Hepatocyte (in vitro differentiated cells): ENCODE results near the gene CGB1.

Source experiments
- EZH2 ChIP-seq: fragments of 200-600 bp; sonication (generic); IDR thresholded peaks from 2 replicates; pipeline ENCODE4 v1.6.1; 2016; ENCODE audit warnings: antibody characterized with exemption, mild to moderate bottlenecking, borderline replicate concordance
- TF ChIP-seq, protein P1 (sequence below): fragments of 200-600 bp; sonication (generic); IDR thresholded peaks from 2 replicates; pipeline ENCODE4 v1.5.1; 2016; ENCODE audit warnings: antibody characterized with exemption, mild to moderate bottlenecking; ENCODE audit not compliant: poor library complexity

GRCh38 chr19:49019242-49019932, 17.3 kb downstream of the CGB1 start:
- TF ChIP-seq, protein P1, sequence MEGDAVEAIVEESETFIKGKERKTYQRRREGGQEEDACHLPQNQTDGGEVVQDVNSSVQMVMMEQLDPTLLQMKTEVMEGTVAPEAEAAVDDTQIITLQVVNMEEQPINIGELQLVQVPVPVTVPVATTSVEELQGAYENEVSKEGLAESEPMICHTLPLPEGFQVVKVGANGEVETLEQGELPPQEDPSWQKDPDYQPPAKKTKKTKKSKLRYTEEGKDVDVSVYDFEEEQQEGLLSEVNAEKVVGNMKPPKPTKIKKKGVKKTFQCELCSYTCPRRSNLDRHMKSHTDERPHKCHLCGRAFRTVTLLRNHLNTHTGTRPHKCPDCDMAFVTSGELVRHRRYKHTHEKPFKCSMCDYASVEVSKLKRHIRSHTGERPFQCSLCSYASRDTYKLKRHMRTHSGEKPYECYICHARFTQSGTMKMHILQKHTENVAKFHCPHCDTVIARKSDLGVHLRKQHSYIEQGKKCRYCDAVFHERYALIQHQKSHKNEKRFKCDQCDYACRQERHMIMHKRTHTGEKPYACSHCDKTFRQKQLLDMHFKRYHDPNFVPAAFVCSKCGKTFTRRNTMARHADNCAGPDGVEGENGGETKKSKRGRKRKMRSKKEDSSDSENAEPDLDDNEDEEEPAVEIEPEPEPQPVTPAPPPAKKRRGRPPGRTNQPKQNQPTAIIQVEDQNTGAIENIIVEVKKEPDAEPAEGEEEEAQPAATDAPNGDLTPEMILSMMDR: peak; percentile 2
- no peak for TF ChIP-seq EZH2
